AML-193 (cell line): Measurements from ENCODE around the gene ACKR4.
A peak's percentile ranks its signal among the peaks of the same experiment; 100 is the strongest.

Experiments used
- DNase-seq, 2 experiments: peaks; one replicate each; lab custom pipeline; 2025; lab: John Stamatoyannopoulos, UW

Gene ACKR4

GRCh38 chr3:132641837-132642538, 44.9 kb downstream of the ACKR4 start:
- peak; percentile 79 to 85 for DNase-seq

- no peak for DNase-seq
These were observed 45.4 kb downstream of the ACKR4 start for GRCh38 chr3:132642539-132642847.

GRCh38 chr3:132643366-132643765, 46.3 kb downstream of the ACKR4 start:
- DNase-seq: peak in 1 of 2 experiments; percentile 48

- no peak for DNase-seq
These were observed 48.0 kb downstream of the ACKR4 start for GRCh38 chr3:132645058-132645457.

GRCh38 chr3:132650153-132650552, 53.1 kb downstream of the ACKR4 start:
- DNase-seq: no peak
